ENCODE data around the gene NCOA4. TPM values are rescaled to one million over a fixed set of nuclear protein-coding genes. Genes with fewer than 3 reads are reported as not detected.
"Not testable (repeated sequence)": the region's sequence is repeated elsewhere in the genome, so short reads cannot be mapped to it uniquely, and the experiment has no call there.

The NCOA4 gene
- total RNA-seq, 6 experiments from 2014 or later = 130 to 224 (median 201) TPM

DNA sequence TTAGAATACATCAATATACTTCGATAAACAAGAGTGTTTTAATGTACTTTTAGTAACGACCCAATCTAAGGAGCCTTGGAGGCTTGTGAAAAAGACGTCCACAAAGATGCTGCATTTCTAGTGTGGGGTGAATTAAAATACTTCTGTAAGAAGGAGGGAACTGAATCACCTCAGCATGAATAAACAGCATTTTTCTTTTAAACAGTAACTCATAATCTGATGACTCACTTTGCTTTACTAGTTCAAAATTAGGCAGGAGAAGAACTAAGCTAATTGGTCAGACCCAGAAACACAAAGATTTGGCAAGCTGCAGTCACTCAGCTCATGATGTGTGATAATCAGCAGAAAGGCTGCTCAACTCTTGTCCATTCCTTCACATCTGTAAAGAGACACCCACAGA, 24.2 kb downstream of the NCOA4 start:
- DNase-seq (no peak), ATAC-seq (peak in 1 of 4 donors; percentile 55)
- Histone ChIP-seq H3K4me3 (no peak overlapping the region), H3K27ac (no peak overlapping the region), H3K4me1 (peaks cover 0 to 15% (median 6%) of the 10 kb centered on the region in 4 donors), H3K9me3 (no peaks in the 10 kb centered on the region), H3K36me3 (peaks cover 5 to 83% (median 44%) of the 10 kb centered on the region in 4 donors), H3K27me3 (no peaks in the 10 kb centered on the region)
- intact Hi-C loops (cut with DNase I) = no loop called here
- 65% methylated on average over 3 of the region's 3 CpGs for WGBS (ENCODE audit: insufficient coverage, low coverage, low lambda C conversion rate, missing lambda C conversion rate)
- TF ChIP-seq, protein P1, sequence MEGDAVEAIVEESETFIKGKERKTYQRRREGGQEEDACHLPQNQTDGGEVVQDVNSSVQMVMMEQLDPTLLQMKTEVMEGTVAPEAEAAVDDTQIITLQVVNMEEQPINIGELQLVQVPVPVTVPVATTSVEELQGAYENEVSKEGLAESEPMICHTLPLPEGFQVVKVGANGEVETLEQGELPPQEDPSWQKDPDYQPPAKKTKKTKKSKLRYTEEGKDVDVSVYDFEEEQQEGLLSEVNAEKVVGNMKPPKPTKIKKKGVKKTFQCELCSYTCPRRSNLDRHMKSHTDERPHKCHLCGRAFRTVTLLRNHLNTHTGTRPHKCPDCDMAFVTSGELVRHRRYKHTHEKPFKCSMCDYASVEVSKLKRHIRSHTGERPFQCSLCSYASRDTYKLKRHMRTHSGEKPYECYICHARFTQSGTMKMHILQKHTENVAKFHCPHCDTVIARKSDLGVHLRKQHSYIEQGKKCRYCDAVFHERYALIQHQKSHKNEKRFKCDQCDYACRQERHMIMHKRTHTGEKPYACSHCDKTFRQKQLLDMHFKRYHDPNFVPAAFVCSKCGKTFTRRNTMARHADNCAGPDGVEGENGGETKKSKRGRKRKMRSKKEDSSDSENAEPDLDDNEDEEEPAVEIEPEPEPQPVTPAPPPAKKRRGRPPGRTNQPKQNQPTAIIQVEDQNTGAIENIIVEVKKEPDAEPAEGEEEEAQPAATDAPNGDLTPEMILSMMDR (IDR thresholded peaks at IDR 0.05) = no peak
- no peak for TF ChIP-seq POLR2A (IDR thresholded peaks at IDR 0.05)

DNA sequence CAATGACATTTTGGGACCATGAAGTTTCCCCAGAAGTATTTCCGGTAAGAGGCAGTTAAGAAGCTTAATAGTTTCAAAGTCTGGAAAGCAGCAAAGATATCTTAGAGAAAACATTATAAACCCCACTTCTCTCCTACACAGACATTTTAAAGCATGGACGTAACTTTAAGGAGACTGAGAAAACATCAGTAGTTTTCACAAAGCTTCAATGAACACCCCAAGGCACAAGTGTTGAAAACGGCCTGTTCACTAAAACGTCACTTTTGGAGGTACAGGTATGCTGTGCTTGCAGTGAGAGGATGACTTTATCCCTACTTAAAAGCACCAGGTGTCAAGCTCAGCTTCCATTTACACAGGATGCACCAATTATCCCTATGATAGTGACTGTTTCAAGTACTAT, 25.0 kb downstream of the NCOA4 start:
- DNase-seq = no peak
- H3K36me3 ChIP-seq = peaks cover 5 to 74% (median 39%) of the 10 kb centered on the region in 4 donors
- TF ChIP-seq POLR2A (IDR thresholded peaks at IDR 0.05) = no peak
- TF ChIP-seq, protein P1 (IDR thresholded peaks at IDR 0.05) = no peak
- no peaks in the 10 kb centered on the region for H3K27me3 ChIP-seq
- no peaks in the 10 kb centered on the region for H3K9me3 ChIP-seq
- no peak overlapping the region for H3K27ac ChIP-seq
- H3K4me1 ChIP-seq = peaks cover 0 to 15% (median 6%) of the 10 kb centered on the region in 4 donors
- no peak overlapping the region for H3K4me3 ChIP-seq
- no peak for ATAC-seq
- intact Hi-C loops (cut with DNase I) = no loop called here
- 74% methylated on average over 4 of the region's 4 CpGs for WGBS (ENCODE audit: insufficient coverage, low coverage, low lambda C conversion rate, missing lambda C conversion rate)

DNA sequence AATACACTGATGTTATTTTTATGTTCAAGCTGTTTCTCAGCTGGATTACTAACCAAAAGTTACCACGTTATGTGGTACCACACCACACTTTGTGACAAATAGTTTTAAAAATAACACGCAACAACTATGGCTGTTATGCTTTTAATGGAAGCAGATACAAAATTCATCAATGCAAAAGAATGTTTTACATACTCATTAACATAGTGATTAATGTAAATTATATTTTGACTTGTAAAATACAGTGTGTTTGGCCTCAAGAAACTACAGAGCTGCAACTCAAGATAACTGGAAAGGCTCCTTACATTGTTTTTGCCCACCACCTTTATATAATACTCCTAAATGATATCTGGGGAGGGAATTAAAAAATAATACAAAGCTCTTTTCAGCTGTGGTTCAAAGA, 25.5 kb downstream of the NCOA4 start:
- Histone ChIP-seq H3K36me3 (peaks cover 5 to 70% (median 37%) of the 10 kb centered on the region in 4 donors), H3K4me1 (peaks cover 0 to 15% (median 6%) of the 10 kb centered on the region in 4 donors), H3K9me3 (no peaks in the 10 kb centered on the region), H3K27me3 (no peaks in the 10 kb centered on the region), H3K27ac (no peak overlapping the region), H3K4me3 (no peak overlapping the region)
- intact Hi-C loops (cut with DNase I) = no loop called here
- 95% methylated on average over 2 of the region's 2 CpGs for WGBS (ENCODE audit: insufficient coverage, low coverage, low lambda C conversion rate, missing lambda C conversion rate)
- TF ChIP-seq POLR2A (IDR thresholded peaks at IDR 0.05) = no peak
- TF ChIP-seq, protein P1 (IDR thresholded peaks at IDR 0.05) = no peak
- no peak for DNase-seq
- no peak for ATAC-seq

DNA sequence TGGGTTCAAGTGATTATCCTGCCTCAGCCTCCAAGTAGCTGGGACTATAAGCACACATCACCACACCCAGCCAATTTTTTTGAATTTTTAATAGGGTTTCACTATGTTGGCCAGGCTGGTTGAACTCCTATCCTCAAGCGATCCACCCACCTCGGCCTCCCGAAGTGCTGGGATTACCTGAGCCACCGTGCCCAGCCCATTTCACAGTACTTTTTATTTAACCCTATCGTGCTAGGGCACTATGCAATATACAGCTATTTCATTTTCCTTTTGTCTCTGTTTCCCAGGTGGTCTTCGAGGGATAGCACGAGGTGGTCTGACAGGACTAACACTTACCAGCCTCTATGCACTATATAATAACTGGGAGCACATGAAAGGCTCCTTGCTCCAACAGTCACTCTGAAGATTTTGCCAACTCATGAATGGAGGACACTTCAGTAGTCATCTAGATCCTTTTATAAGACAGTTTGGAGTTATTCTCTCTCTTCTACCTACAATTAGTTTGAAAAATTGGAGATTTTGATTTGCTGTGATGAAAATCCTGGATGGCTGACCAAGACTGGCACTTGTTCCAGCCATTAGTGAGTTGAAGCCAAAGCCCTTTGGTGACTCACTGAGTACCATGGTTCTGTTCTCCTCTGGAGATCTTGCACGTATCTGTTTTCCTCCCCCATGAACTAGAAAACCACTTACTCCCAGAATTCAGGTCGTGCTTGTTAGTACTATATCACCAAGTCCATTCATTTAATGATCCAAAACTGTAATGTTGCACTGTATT, 27.3 kb downstream of the NCOA4 start:
- WGBS (ENCODE audit: insufficient coverage, low coverage, low lambda C conversion rate, missing lambda C conversion rate) = 71% methylated on average over 8 of the region's 9 CpGs
- Histone ChIP-seq H3K9me3 (no peaks in the 10 kb centered on the region), H3K4me1 (peaks cover 0 to 25% (median 10%) of the 10 kb centered on the region in 4 donors), H3K4me3 (no peak overlapping the region), H3K27ac (peak overlapping the region in 2 of 3 donors; percentile 13 to 53), H3K27me3 (no peaks in the 10 kb centered on the region), H3K36me3 (peaks cover 5 to 52% (median 25%) of the 10 kb centered on the region in 4 donors)
- ATAC-seq (peak in 2 of 4 donors; percentile 7 to 57), DNase-seq (no peak)
- intact Hi-C loops (cut with DNase I) = no loop called here
- TF ChIP-seq, protein P1 (IDR thresholded peaks at IDR 0.05) = no peak
- TF ChIP-seq POLR2A (IDR thresholded peaks at IDR 0.05) = no peak

DNA sequence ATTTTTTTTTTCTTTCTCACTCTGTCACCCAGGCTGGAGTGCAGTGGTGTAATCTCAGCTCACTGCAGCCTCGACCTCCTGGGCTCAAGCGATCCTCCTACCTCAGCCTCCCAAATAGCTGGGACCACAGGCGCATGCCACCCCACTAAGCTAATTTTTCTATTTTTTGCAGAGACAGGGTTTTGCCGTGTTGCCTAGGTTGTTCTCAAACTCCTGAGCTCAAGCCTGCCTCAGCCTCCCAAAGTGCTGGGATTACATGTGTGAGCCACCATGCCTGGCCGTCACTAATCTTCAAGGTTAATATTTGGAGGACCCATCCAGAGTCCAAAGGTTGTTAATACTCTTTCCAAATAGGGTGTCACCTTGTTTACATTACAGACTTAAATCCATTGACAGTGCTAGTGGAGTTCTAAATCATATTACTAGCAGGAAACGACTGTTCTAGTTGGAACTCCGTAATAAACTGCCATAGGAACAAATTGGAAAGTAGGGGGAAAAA, 28.2 kb downstream of the NCOA4 start:
- H3K9me3 ChIP-seq; H3K4me3 ChIP-seq; H3K27me3 ChIP-seq; DNase-seq; intact Hi-C loops (cut with DNase I): not testable (repeated sequence)
- H3K27ac ChIP-seq = peak overlapping the region in 2 of 3 donors; percentile 13 to 53
- ATAC-seq = peak; percentile 44 to 73 (median 59)
- H3K4me1 ChIP-seq = peaks cover 0 to 31% (median 12%) of the 10 kb centered on the region in 4 donors
- H3K36me3 ChIP-seq = peaks cover 5 to 44% (median 22%) of the 10 kb centered on the region in 4 donors
- WGBS (ENCODE audit: insufficient coverage, low coverage, low lambda C conversion rate, missing lambda C conversion rate) = 56% methylated on average over 7 of the region's 7 CpGs

Measured in right lobe of liver (tissue), 6 donors.